T-helper 17 cell (primary cell): ENCODE measurements around the gene RBM10. TPM values are rescaled to one million over a fixed set of nuclear protein-coding genes. Genes with fewer than 3 reads are reported as not detected.
"Not testable (repeated sequence)": the region's sequence is repeated elsewhere in the genome, so short reads cannot be mapped to it uniquely, and the experiment has no call there.

Source experiments
- ATAC-seq: fragments of 150-1000 bp; cut with Tn5 transposase; 2 replicates; pipeline ENCODE4 v1.10.0; 2021; ENCODE audit warnings: mild to moderate bottlenecking, moderate library complexity
- DNase-seq, 3 donors: peaks; one replicate each; pipeline versions ENCODE4 v3.0.0 to v3.0.0-alpha.2; 2020 to 2021
- H3K9me3 ChIP-seq: one replicate; pipeline ENCODE4 v1.7.0; 2013; ENCODE audit warnings: low read length, mild to moderate bottlenecking; ENCODE audit not compliant: control insufficient read depth, poor library complexity, severe bottlenecking
- H3K27ac Mint-ChIP-seq: one replicate; pipeline ENCODE4 v1.8.0; 2022; ENCODE audit warnings: mild to moderate bottlenecking, moderate library complexity, mixed read lengths
- H3K27me3 Mint-ChIP-seq: one replicate; pipeline ENCODE4 v1.8.0; 2022; ENCODE audit warnings: mixed read lengths
- H3K36me3 Mint-ChIP-seq: one replicate; pipeline ENCODE4 v1.8.0; 2022; ENCODE audit warnings: low read depth, mixed read lengths
- H3K4me1 Mint-ChIP-seq: one replicate; pipeline ENCODE4 v1.8.0; 2022; ENCODE audit warnings: mild to moderate bottlenecking, mixed read lengths
- H3K4me3 Mint-ChIP-seq: one replicate; pipeline ENCODE4 v1.8.0; 2022; ENCODE audit warnings: mild to moderate bottlenecking, moderate library complexity, mixed read lengths
- total RNA-seq, 4 donors: library from RNA in 2 of 4; stranded (reverse) in 2 of 4; gene quantifications; one replicate each; pipeline ENCODE4 v1.2.3 and lab custom pipeline; 2022 to 2026

Gene RBM10
- total RNA-seq, 2 donors from 2014 or later: 33.0 to 36.5 TPM

GRCh38 chrX:47135650-47136049, 9.4 kb upstream of the RBM10 start:
- ATAC-seq, H3K27me3 Mint-ChIP-seq, DNase-seq, H3K4me1 Mint-ChIP-seq, H3K27ac Mint-ChIP-seq, H3K4me3 Mint-ChIP-seq, H3K36me3 Mint-ChIP-seq, H3K9me3 ChIP-seq: not testable (repeated sequence)

- H3K36me3 Mint-ChIP-seq: peaks cover 4% of the 10 kb centered on the region
- no peak for DNase-seq
- ATAC-seq: no peak
- peaks cover 11% of the 10 kb centered on the region for H3K4me1 Mint-ChIP-seq
- no peak overlapping the region for H3K27ac Mint-ChIP-seq
- no peak overlapping the region for H3K4me3 Mint-ChIP-seq
- H3K9me3 ChIP-seq: no peaks in the 10 kb centered on the region
- H3K27me3 Mint-ChIP-seq: no peaks in the 10 kb centered on the region
Measured at GRCh38 chrX:47138171-47138570, 6.8 kb upstream of the RBM10 start.

GRCh38 chrX:47143894-47144625, 961 bp upstream of the RBM10 start:
- peak; percentile 2 for ATAC-seq

GRCh38 chrX:47145395-47146120, 537 bp downstream of the RBM10 start:
- H3K27ac Mint-ChIP-seq: peak overlapping the region; percentile 99
- DNase-seq (peak in 1 of 3 donors; percentile 6), ATAC-seq (peak; percentile 14)
- peak overlapping the region; percentile 98 for H3K4me3 Mint-ChIP-seq
- H3K36me3 Mint-ChIP-seq: peaks cover 5% of the 10 kb centered on the region
- H3K4me1 Mint-ChIP-seq: peaks cover 25% of the 10 kb centered on the region
- no peaks in the 10 kb centered on the region for H3K27me3 Mint-ChIP-seq
- no peaks in the 10 kb centered on the region for H3K9me3 ChIP-seq

More at GRCh38 chrX:47143894-47144625, 961 bp upstream of the RBM10 start:
- Mint-ChIP-seq H3K36me3 (peaks cover 7% of the 10 kb centered on the region), H3K4me3 (peak overlapping the region; percentile 98), H3K27me3 (no peaks in the 10 kb centered on the region), H3K27ac (peak overlapping the region; percentile 99), H3K4me1 (peaks cover 28% of the 10 kb centered on the region)
- DNase-seq: peak in 1 of 3 donors; percentile 17
- H3K9me3 ChIP-seq: no peaks in the 10 kb centered on the region

- Mint-ChIP-seq H3K4me3 (peak overlapping the region; percentile 98), H3K36me3 (peaks cover 2% of the 10 kb centered on the region)
- DNase-seq: no peak
Measured at GRCh38 chrX:47146121-47146935, 1.3 kb downstream of the RBM10 start.

GRCh38 chrX:47146936-47147859, 2.2 kb downstream of the RBM10 start:
- no peaks in the 10 kb centered on the region for H3K27me3 Mint-ChIP-seq
- peaks cover 2% of the 10 kb centered on the region for H3K36me3 Mint-ChIP-seq
- H3K4me3 Mint-ChIP-seq: peak overlapping the region; percentile 98
- ATAC-seq (no peak), DNase-seq (no peak)
- H3K27ac Mint-ChIP-seq: no peak overlapping the region
- no peaks in the 10 kb centered on the region for H3K9me3 ChIP-seq
- peaks cover 23% of the 10 kb centered on the region for H3K4me1 Mint-ChIP-seq

More at GRCh38 chrX:47146121-47146935, 1.3 kb downstream of the RBM10 start:
- H3K9me3 ChIP-seq: no peaks in the 10 kb centered on the region
- no peaks in the 10 kb centered on the region for H3K27me3 Mint-ChIP-seq
- peaks cover 23% of the 10 kb centered on the region for H3K4me1 Mint-ChIP-seq
- ATAC-seq: no peak
- H3K27ac Mint-ChIP-seq: peak overlapping the region; percentile 99

GRCh38 chrX:47148946-47149345, 3.9 kb downstream of the RBM10 start:
- no peak overlapping the region for H3K4me3 Mint-ChIP-seq
- H3K36me3 Mint-ChIP-seq: peaks cover 2% of the 10 kb centered on the region
- no peaks in the 10 kb centered on the region for H3K9me3 ChIP-seq
- no peaks in the 10 kb centered on the region for H3K27me3 Mint-ChIP-seq
- H3K4me1 Mint-ChIP-seq: peaks cover 14% of the 10 kb centered on the region
- DNase-seq: no peak
- no peak overlapping the region for H3K27ac Mint-ChIP-seq
- ATAC-seq: no peak

- H3K4me1 Mint-ChIP-seq: peaks cover 4% of the 10 kb centered on the region
- no peaks in the 10 kb centered on the region for H3K27me3 Mint-ChIP-seq
- H3K4me3 Mint-ChIP-seq: no peak overlapping the region
- DNase-seq (no peak), ATAC-seq (no peak)
- H3K27ac Mint-ChIP-seq: peak overlapping the region; percentile 45
- no peaks in the 10 kb centered on the region for H3K36me3 Mint-ChIP-seq
- no peaks in the 10 kb centered on the region for H3K9me3 ChIP-seq
Measured at GRCh38 chrX:47151435-47151834, 6.4 kb downstream of the RBM10 start.

GRCh38 chrX:47156611-47157520, 11.8 kb downstream of the RBM10 start:
- H3K27ac Mint-ChIP-seq: no peak overlapping the region
- H3K4me1 Mint-ChIP-seq: no peaks in the 10 kb centered on the region
- DNase-seq (no peak), ATAC-seq (no peak)
- H3K4me3 Mint-ChIP-seq: no peak overlapping the region
- no peaks in the 10 kb centered on the region for H3K36me3 Mint-ChIP-seq
- no peaks in the 10 kb centered on the region for H3K9me3 ChIP-seq
- H3K27me3 Mint-ChIP-seq: no peaks in the 10 kb centered on the region

GRCh38 chrX:47158131-47158530, 13.1 kb downstream of the RBM10 start:
- Mint-ChIP-seq H3K36me3 (no peaks in the 10 kb centered on the region), H3K27me3 (no peaks in the 10 kb centered on the region), H3K4me1 (peaks cover 2% of the 10 kb centered on the region), H3K27ac (no peak overlapping the region), H3K4me3 (no peak overlapping the region)
- no peak for DNase-seq
- no peaks in the 10 kb centered on the region for H3K9me3 ChIP-seq
- no peak for ATAC-seq

GRCh38 chrX:47158781-47159180, 13.8 kb downstream of the RBM10 start:
- ATAC-seq (no peak), DNase-seq (no peak)
- H3K27me3 Mint-ChIP-seq: no peaks in the 10 kb centered on the region

More at GRCh38 chrX:47158781-47159180, 13.8 kb downstream of the RBM10 start:
- Mint-ChIP-seq H3K4me1 (peaks cover 2% of the 10 kb centered on the region), H3K27ac (no peak overlapping the region), H3K4me3 (no peak overlapping the region), H3K36me3 (no peaks in the 10 kb centered on the region)
- H3K9me3 ChIP-seq: no peaks in the 10 kb centered on the region
